ENCODE data around the gene MLPH.

The MLPH gene

GRCh38 chr2:237538001-237538720 lies 51.1 kb downstream of the MLPH start:
- TF ChIP-seq ZBTB7A (IDR thresholded peaks at IDR 0.05; ENCODE audit: low read depth) (no peak), EGR1 (IDR thresholded peaks at IDR 0.05) (no peak), FOXM1 (IDR thresholded peaks at IDR 0.05; ENCODE audit: borderline replicate concordance, low read depth) (no peak), YY1 (IDR thresholded peaks at IDR 0.05; ENCODE audit: low read depth) (no peak), NFIC (IDR thresholded peaks at IDR 0.05) (no peak), EP300 (IDR thresholded peaks at IDR 0.05; ENCODE audit: borderline replicate concordance) (no peak), CEBPB (IDR thresholded peaks at IDR 0.05) (no peak), TAF1 (IDR thresholded peaks at IDR 0.05; ENCODE audit: low read depth) (no peak), REST (IDR thresholded peaks at IDR 0.05; ENCODE audit: low read depth) (no peak)
- TF ChIP-seq, protein P1, sequence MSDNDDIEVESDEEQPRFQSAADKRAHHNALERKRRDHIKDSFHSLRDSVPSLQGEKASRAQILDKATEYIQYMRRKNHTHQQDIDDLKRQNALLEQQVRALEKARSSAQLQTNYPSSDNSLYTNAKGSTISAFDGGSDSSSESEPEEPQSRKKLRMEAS (IDR thresholded peaks at IDR 0.05), result no peak
- TF ChIP-seq, protein P2, sequence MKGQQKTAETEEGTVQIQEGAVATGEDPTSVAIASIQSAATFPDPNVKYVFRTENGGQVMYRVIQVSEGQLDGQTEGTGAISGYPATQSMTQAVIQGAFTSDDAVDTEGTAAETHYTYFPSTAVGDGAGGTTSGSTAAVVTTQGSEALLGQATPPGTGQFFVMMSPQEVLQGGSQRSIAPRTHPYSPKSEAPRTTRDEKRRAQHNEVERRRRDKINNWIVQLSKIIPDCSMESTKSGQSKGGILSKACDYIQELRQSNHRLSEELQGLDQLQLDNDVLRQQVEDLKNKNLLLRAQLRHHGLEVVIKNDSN (IDR thresholded peaks at IDR 0.05), result no peak

GRCh38 chr2:237538901-237539300 lies 51.9 kb downstream of the MLPH start:
- TF ChIP-seq ZBTB7A (IDR thresholded peaks at IDR 0.05; ENCODE audit: low read depth), result no peak
- no peak for TF ChIP-seq TAF1 (IDR thresholded peaks at IDR 0.05; ENCODE audit: low read depth)

- no peak for TF ChIP-seq TAF1 (IDR thresholded peaks at IDR 0.05; ENCODE audit: low read depth)
These were observed 52.6 kb downstream of the MLPH start for GRCh38 chr2:237539681-237540080.

GRCh38 chr2:237540223-237540775 lies 53.2 kb downstream of the MLPH start:
- TF ChIP-seq REST (IDR thresholded peaks at IDR 0.05; ENCODE audit: low read depth) (peak; percentile 34; the same call in 1 of the 2 replicates), FOXM1 (IDR thresholded peaks at IDR 0.05; ENCODE audit: borderline replicate concordance, low read depth) (no peak)

- TF ChIP-seq TEAD4 (IDR thresholded peaks at IDR 0.05), result no peak
- peak; percentile 24; the same call in 1 of the 2 replicates for TF ChIP-seq TCF12 (IDR thresholded peaks at IDR 0.05; ENCODE audit: low read depth)
- TF ChIP-seq EP300 (IDR thresholded peaks at IDR 0.05; ENCODE audit: borderline replicate concordance), result no peak
These were observed 53.8 kb downstream of the MLPH start for GRCh38 chr2:237540823-237541222.

DNA sequence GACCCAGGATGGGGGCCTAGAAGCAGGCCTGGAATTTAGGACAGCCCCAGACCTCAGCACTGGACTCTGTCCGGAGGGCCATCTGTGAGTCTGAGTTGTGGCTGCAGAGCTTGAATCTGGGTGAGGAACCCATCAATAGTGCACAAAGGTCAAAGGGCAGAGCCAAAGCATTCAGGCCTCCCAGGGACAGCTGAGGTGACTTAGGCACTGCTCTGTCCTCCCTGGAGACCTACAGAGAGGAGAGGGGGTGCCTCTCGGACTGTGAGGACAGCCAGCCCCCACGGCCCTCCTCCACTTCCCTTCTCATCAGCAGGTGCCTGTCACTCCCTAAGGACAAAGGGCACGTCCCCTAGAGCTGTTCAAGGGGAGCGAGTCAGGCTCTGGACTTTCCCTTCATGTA lies 54.2 kb downstream of the MLPH start:
- no peak for TF ChIP-seq YY1 (IDR thresholded peaks at IDR 0.05; ENCODE audit: low read depth)
- TF ChIP-seq TAF1 (IDR thresholded peaks at IDR 0.05; ENCODE audit: low read depth), result no peak
- TF ChIP-seq TCF12 (IDR thresholded peaks at IDR 0.05; ENCODE audit: low read depth), result no peak
- TF ChIP-seq RAD21 (IDR thresholded peaks at IDR 0.05; ENCODE audit: low read depth), result no peak
- TF ChIP-seq, protein P2 (IDR thresholded peaks at IDR 0.05), result no peak
- no peak for TF ChIP-seq CEBPB (IDR thresholded peaks at IDR 0.05)

- TF ChIP-seq ZBTB7A (IDR thresholded peaks at IDR 0.05; ENCODE audit: low read depth) (no peak), TAF1 (IDR thresholded peaks at IDR 0.05; ENCODE audit: low read depth) (no peak), YY1 (IDR thresholded peaks at IDR 0.05; ENCODE audit: low read depth) (no peak)
These were observed 55.1 kb downstream of the MLPH start for GRCh38 chr2:237542001-237542704.
